ENCODE results near the gene TPM2.

TPM2 gene

DNA sequence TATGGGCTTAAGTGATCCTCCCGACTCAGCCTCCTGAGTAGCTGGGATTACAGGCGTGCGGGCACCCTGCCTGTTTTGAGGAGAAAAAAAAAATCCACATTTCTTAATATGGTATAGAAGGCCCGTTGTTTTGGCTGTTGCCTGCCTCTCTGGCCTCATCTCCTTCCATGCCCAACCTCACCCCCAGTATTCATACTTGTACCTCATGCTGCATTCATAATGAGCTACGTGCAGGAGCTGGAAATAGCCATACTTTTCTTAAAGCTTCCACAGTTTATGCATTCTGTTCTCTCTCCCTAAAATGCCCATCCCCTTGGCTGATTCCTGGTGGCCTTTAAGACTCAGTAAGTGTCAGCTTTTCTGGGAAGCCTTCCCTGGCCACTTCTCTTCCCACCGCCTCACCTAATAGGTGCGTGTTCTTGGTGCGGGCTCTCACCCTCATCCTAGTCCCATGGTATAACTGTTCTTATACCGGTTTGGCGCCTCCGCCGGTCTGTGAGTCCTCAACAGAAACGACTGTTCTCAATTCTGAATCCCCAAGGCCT is 2.1 kb upstream of the TPM2 start:
- no peak for DNase-seq

DNA sequence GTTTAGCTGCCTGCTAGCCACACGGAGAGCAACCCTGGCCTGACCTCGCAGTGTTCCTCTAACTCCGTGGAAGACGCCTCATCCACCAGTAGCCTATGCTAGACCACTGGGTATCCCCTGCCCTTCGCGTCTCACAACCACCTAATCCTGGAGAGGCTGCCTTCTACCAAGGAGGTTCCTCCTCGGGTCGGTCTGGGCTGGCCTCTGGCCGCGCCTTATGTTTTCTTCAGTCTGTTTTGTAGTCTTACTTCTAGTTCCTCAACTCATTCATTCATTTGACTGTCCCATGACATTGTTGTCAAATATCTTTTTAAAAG is 1.6 kb upstream of the TPM2 start:
- DNase-seq = no peak

DNA sequence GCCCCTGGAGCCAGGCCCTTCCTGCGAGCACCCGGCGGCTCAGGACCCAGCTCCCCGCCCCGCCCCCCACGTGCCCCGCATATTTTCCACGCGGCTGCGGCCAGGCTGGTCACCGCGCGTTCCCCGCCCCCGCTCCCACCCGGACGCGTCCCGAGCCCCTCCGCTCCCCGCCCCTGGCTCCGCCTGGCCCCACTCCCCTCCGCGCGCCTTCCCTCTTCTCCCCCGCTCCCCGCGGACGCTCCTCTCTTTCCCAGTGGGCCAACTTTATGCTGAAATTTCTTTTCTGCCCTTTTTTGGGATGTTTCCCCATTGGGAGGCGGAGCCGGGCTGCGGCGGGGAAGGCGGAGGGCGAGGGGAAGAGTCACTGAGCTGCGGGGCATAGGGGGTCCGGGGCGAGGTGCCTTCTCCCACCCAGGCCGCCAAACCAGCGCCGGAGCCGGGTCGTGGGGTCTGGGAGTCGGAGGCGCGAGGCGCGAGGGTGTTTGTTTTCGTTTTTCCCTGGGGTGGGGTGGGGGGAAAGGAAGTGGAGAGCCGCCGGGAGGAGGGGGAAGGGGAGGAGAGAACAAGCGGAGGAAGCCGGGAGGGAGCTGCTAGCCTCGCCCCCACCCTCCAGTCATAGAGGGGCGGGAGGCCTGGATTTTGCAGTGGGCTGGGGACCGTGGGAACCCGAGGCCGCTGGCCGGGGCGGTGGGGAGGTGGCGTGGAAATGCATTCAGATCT is 1.0 kb upstream of the TPM2 start:
- DNase-seq = peak; percentile 42

DNA sequence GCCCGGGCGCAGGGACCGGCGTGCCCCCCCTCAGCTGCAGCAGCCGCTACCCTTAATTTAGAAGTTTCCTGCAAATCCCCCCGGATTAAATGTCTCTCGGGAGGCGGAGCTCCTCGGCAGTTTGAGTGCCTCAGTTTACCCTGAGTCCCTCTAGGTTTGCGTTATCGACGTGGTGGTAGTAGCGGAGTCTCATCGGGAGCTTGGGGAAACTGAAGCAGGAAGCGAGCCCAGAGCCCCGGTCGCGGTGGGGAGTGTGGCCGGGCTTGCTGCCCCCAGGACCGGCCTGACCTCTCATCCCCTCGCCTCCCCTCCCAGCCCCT is 529 bp upstream of the TPM2 start:
- DNase-seq = no peak

DNA sequence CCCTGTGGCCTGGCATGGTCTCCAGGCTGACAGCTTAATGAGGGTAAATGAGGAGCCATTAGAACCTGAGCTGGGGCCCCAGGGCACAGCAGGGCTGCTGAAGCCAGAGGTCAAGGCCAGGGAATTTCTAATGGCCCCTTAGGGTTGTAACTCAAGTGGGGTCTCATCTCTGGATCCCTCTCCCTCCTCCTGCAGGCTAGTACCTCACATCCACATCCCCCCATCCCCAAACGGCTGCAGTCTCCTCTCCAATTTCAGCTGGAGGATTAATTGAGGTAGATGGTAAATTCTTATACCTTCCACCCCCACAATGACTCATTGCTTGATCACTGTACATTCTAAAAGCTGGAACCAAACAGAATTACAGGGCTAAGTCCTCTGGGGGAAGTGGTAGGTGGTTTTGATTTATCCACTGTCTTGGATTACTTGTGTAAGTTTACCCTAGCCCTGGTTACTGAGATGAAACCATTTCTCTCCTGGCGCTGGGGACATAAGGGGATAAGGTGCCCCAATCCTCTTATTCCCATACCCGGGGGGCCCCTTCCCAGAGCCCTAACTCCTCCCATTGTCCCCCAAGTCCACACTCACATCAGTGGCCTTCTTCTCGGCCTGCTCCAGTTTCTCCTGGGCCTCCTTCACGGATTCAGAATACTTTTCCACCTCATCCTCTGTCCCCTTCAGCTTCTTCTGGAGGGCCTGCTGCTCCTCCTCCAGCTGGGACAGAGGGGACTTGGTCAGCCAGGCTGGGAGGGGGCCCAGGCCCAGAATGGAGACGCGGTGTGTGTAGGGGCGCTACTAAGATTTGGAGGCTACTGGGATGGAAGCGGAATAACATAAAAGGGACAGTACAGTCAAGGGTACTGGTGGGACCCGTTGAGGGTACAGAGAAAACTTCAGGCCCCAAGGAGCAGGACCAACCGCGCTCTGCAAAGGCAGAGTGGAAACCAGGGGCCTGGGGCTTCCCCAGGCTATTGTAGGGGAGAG is 875 bp downstream of the TPM2 start:
- no peak for DNase-seq

DNA sequence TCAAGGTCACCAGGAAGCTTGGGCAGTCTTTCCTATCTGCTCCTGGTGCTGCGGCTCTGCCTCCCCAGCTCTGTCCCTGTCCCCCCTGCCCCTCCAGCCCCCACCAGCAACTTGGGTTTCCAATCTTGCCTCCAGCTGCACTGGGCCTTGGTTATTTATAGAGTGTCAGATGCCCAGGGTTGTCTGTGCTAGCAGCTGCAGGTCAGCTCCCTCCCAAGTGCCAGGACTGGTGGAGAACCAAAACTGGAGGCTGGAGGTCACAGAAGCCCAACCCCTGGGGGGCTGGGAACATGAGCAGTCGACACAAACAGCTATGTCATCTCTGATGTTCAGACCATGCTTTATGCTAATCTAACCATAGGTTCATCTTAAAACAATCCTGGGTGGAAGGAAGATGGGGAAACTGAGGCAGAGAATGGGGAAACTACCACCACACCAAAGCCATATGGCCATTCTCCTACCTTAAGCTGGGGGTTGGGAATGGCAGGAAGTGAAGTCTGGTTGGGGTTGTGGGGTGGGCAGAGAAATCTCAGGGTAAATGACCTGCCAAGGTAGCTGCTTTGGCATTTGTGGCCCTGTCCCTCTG is 1.7 kb downstream of the TPM2 start:
- no peak for DNase-seq

DNA sequence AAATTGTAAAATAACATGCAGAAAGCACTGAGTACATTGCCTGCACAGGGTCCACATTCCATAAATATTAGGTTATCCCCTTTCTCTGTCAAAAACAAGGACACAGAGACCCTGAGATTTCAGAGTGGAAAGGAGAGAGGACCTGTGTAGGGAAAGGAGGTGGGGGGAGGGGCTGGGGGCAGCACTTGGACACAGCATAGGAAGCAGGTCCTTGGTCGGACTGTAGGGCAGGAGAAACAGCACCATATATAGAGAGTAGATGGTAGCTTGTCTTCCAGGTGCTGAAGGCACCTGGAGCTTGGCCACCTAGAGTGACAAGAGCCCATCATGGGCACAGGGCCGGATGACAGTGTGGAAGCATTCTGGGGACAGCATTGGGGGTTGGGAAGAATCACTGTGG is 2.4 kb downstream of the TPM2 start:
- no peak for DNase-seq

DNA sequence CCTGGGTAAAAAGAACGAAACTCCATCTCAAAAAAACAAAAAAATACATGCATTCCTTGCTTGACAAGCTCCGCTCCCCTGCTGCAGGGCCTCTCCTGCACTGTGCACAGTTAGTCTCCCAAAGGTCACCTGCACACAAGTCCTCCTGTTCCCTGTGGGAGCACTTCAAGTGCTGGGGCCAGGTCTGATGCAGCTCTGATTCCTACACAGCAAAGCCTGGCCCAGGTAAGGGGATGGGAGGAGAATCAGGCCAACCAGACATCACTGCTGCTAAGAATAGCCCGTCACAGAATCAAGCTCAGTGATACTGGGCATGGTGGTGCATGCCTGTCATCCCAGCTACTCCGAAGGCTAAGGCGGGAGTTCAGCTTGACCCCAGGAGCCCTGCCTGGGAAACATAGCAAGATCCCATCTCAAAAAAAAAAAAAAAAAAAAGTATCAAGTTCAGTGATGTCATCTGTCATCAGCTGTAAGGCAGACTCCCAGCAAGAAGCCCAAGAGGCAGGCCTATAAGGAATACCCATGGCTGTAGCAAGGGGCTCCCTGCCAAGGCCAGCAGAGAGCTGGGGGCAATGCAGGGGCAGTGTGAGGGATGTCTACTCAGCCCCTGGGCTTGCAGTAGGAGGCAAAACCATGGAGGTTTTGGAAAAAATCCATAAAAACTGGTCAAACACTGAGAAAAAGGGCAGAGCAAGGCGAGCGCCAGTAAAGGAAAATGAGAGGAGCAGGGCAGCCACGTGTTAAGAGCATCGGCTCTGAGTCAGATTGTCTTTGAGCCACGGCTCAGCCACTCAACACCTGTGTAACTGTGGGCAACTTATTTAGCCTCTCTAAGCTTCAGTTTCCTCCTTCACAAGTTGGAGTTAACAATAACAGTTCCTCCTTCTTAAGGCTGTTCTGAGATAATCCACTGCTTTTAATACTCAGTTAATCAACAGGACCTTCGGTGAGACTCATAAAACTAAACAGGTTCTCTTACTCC is 3.2 kb downstream of the TPM2 start:
- no peak for DNase-seq

DNA sequence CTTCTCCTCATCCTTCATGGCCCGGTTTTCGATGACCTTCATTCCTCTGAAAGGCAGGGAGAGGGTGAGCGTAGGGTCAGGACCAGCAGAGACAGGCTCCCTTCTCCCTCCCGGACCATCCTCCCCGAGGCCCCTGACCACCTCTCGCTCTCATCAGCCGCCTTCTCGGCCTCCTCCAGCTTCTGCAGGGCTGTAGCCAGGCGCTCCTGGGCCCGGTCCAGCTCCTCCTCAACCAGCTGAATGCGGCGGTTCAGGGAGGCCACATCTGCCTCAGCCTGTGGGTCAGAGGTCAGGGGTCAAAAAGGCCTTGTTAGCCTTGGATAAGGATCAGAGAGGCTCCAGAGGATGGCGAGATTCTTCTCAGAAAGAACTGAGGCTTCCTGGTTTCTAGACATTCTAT is 4.2 kb downstream of the TPM2 start:
- no peak for DNase-seq

DNA sequence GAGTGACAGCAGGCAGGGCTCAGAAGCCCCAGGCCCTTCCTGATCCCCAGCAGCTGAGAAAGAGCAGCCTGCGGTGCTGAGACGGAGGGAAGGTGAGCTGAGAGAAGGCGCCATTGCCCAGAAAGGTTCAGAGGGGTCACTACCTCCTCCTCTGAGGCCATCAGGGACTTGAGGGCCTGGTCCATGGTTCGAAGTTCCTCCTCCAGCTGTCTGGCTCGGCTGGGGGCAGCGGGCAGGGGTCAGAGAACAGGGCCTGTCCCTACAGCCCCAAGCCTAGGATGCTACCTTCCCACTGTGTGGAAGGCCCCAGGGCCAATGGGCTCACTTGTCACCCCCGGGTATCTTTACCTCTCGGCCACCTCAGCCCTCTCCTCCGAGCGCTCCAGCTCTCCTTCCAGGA is 4.8 kb downstream of the TPM2 start:
- no peak for DNase-seq

DNA sequence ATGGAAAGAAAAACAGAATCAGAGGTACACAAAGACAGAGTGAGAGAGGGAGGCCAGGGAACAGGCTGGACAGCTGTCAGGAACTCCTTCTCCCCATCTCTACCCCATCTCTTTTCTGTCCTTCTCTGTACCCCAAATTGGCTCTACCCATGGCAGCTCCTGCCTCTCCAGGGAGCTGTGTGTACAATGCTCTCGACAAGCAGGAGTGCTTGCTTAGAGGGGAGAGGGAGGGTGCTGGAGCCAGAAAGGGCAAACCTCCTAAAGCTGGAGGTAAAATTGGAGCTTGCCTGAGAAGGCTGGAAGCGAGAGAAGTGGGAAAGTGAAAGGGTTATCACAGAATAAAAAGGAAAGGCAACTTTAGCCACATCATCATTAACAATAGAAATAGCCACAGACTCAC is 6.4 kb downstream of the TPM2 start:
- no peak for DNase-seq

DNA sequence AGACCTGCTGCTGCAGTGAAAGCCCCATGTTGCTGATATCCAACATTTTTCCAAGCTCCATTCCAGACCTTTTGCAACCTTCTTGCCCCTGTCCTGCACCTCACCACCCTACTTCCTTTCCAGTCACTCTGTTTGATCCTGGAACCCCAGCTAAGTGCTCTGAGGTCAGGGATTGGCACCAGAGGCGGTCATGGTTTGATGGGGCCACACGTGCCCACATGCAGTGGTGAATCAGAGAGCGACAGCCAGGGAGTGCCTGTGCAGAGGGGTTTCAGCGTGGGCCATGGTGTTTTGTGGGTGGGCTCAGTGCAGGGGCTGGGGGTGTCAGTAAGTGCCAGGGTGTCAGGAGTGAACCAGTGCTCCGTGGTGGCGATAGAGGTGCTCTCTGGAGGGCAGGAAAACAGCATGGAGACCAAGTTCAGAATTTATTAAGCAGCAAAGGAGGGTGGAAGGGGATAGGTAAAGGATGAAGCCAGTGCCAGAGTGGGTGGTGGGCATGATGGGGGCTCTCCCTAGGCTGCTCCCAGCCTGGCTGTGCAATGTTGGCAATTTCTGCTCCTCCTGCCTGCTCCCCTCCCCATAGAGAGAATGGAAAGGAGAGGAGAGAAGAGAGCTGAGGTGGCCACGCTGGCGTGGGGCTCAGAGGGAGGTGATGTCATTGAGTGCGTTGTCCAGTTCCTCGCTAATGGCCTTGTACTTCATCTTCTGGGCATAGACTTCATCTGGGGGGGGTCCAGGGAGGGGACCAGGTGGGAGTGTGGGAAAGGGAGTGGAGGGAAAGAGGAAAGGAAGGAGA is 7.0 kb downstream of the TPM2 start:
- no peak for DNase-seq

DNA sequence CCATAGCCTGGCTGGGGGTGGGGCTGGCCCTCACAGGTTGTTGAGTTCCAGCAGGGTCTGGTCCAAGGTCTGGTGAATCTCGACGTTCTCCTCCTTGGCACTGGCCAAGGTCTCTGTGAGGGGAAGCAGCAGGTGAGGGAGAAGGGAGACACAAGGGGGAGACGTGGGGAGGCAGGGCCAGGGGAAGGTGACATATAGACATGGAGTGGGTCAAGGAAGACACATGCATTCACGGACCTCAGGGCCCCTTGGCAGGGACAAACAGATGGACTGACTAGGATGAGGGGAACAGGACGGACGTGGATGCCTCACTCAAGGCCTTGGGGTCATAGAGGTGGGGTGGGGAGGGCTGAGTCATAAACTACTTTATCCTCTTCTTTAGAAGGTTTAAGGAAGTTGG is 7.7 kb downstream of the TPM2 start:
- no peak for DNase-seq

DNA sequence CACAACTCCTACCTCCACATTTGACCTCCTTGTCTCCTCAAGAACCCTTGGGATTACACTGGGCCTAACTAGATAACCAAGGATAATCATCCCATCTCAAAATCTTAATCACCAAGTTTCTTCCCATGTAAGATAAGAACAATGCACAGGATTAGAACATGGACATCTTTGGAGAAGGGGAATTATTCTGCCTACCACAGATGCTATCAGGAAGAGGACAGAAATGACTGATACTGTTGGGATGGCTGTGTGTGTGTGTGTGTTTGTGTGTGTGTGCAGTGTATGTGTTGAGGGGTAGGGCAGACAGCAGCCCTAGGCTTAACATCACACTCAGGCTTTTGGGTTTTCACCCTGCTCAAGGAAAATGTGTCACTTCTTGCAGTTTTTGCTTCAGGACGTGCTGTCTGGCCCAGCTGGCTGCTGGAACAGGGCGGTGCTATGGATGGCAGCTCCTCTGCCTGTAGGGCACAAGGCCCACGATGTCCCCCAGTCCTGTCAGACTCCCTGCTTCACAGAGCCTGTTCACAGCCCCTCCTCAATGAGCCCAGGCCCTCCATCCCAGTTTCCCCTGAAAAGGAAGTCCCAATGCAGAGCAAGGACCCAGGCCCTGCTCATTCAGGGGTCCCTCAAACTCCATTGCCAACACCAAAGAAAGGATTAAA is 8.3 kb downstream of the TPM2 start:
- no peak for DNase-seq

DNA sequence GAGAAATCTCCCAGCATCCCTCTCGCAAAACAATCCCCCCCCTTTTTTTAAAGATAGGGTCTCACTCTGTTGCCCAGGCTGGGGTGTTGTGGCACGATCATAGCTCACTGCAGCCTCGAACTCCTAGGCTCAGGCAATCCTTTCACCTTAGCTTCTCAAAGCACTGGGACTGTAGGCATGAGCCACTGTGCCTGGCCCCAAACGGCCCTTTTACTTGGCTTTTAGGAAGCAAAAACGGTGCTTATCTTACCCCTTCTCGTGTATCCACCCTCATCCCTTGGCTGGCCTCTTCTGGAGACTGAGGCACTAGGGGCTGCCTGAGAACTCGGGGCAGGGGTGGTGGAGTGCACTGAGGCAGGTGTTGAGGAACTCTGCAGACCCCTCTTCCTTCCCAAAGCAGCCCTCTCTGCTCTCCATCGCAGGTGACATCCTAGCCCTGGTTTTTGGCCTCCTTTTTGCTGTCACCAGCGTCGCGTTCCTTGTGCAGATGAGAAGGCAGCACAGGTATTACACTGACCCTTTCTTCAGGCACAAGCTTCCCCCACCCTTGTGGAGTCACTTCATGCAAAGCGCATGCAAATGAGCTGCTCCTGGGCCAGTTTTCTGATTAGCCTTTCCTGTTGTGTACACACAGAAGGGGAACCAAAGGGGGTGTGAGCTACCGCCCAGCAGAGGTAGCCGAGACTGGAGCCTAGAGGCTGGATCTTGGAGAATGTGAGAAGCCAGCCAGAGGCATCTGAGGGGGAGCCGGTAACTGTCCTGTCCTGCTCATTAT is 9.2 kb downstream of the TPM2 start:
- no peak for DNase-seq

DNA sequence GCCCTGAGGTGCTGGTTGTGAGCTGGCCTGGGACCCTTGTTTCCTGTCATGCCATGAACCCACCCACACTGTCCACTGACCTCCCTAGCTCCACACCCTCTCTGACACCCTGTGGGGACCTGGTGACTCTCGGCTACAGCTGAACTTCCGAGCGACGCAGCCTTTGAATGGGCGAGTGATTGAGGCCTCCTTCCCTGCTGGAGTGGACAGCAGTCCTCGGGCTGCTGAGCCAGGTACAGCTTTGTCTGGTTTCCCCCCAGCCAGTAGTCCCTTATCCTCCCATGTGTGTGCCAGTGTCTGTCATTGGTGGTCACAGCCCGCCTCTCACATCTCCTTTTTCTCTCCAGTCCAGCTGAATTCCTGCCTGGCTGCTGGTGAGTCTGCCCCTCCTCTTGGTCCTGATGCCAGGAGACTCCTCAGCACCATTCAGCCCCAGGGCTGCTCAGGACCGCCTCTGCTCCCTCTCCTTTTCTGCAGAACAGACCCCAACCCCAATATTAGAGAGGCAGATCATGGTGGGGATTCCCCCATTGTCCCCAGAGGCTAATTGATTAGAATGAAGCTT is 9.9 kb downstream of the TPM2 start:
- no peak for DNase-seq

DNA sequence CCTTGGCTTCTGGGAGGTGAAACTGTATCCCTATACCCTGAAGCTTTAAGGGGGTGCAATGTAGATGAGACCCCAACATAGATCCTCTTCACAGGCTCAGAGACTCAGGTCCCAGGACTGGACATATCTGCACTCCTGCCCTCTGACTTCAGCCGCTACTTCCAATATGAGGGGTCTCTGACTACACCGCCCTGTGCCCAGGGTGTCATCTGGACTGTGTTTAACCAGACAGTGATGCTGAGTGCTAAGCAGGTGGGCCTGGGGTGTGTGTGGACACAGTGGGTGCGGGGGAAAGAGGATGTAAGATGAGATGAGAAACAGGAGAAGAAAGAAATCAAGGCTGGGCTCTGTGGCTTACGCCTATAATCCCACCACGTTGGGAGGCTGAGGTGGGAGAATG is 10.6 kb downstream of the TPM2 start:
- no peak for DNase-seq

DNA sequence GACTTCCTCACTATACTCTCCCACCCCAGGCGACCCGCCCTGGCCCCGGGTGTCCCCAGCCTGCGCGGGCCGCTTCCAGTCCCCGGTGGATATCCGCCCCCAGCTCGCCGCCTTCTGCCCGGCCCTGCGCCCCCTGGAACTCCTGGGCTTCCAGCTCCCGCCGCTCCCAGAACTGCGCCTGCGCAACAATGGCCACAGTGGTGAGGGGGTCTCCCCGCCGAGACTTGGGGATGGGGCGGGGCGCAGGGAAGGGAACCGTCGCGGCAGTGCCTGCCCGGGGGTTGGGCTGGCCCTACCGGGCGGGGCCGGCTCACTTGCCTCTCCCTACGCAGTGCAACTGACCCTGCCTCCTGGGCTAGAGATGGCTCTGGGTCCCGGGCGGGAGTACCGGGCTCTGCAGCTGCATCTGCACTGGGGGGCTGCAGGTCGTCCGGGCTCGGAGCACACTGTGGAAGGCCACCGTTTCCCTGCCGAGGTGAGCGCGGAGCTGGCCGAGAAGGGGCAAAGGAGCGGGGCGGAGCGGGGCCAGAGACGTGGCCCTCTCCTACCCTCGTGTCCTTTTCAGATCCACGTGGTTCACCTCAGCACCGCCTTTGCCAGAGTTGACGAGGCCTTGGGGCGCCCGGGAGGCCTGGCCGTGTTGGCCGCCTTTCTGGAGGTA is 13.9 kb downstream of the TPM2 start:
- peak; percentile 47 for DNase-seq

DNA sequence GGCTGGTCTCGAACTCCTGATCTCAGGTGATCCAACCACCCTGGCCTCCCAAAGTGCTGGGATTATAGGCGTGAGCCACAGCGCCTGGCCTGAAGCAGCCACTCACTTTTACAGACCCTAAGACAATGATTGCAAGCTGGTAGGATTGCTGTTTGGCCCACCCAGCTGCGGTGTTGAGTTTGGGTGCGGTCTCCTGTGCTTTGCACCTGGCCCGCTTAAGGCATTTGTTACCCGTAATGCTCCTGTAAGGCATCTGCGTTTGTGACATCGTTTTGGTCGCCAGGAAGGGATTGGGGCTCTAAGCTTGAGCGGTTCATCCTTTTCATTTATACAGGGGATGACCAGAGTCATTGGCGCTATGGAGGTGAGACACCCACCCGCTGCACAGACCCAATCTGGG is 14.5 kb downstream of the TPM2 start:
- DNase-seq = no peak

DNA sequence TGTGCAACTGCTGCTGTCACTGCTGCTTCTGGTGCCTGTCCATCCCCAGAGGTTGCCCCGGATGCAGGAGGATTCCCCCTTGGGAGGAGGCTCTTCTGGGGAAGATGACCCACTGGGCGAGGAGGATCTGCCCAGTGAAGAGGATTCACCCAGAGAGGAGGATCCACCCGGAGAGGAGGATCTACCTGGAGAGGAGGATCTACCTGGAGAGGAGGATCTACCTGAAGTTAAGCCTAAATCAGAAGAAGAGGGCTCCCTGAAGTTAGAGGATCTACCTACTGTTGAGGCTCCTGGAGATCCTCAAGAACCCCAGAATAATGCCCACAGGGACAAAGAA is 15.7 kb downstream of the TPM2 start:
- DNase-seq = no peak

All from activated CD4-positive, alpha-beta T cell treated with anti-CD3 and anti-CD28 coated beads for 48 hours (primary cell).